ENCODE data around the gene DGKE.

The DGKE gene

DNA sequence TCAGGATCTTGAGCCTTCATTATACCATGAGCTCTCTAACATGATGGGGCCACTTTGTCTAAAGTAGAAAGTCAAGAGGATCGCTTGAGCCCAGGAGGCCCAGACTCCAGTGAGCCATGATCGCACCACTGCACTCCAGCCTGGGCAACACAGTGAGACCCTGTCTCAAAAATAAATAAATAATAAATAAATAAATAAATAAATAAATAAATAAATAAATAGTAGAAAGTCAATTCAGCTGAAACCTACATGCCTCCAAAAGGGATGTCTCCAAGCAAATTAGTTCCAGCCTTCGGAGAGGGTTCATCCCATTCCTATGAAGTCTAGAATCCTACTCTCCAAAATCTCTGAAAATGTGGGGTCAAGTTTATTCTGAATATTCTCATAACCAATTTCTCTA is 26.2 kb upstream of the DGKE start:
- Histone ChIP-seq H3K27ac (no peak overlapping the region), H3K4me3 (ENCODE audit: low read depth, low read length) (no peak overlapping the region), H3K27me3 (ENCODE audit: control insufficient read depth, insufficient read depth, low read length) (no peaks in the 10 kb centered on the region), H3K36me3 (ENCODE audit: control insufficient read depth, insufficient read depth, low read length) (no peaks in the 10 kb centered on the region), H3K4me1 (no peaks in the 10 kb centered on the region), H2AFZ (no peak overlapping the region), H3K9me3 (ENCODE audit: control insufficient read depth, low read length) (no peaks in the 10 kb centered on the region), H3K4me2 (ENCODE audit: low read length) (no peak overlapping the region), H3K9ac (no peak overlapping the region), H3K79me2 (no peaks in the 10 kb centered on the region)
- TF ChIP-seq, protein P1, sequence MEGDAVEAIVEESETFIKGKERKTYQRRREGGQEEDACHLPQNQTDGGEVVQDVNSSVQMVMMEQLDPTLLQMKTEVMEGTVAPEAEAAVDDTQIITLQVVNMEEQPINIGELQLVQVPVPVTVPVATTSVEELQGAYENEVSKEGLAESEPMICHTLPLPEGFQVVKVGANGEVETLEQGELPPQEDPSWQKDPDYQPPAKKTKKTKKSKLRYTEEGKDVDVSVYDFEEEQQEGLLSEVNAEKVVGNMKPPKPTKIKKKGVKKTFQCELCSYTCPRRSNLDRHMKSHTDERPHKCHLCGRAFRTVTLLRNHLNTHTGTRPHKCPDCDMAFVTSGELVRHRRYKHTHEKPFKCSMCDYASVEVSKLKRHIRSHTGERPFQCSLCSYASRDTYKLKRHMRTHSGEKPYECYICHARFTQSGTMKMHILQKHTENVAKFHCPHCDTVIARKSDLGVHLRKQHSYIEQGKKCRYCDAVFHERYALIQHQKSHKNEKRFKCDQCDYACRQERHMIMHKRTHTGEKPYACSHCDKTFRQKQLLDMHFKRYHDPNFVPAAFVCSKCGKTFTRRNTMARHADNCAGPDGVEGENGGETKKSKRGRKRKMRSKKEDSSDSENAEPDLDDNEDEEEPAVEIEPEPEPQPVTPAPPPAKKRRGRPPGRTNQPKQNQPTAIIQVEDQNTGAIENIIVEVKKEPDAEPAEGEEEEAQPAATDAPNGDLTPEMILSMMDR (IDR thresholded peaks at IDR 0.05): no peak

DNA sequence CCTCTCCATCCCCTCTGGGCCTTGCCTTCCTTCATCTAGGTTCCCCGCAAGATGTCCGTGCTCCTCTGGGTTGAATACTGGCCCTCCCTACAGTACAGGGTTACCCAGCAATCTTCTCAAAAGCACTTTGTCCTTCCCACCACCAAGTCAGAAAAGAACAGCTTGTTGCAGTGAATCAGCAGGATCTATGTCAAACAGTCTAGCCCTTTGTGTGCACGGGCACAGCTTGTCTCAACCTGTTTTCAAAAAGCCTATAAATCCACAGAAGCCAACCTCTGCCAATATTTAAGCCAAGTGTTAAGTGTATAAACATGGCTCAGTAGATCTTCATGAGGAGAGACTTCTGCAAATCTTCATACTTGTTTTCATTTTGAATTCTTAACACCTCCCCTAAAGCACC is 25.4 kb upstream of the DGKE start:
- no peak overlapping the region for H3K4me2 ChIP-seq (ENCODE audit: low read length)
- no peak overlapping the region for H3K9ac ChIP-seq
- H3K4me1 ChIP-seq: no peaks in the 10 kb centered on the region
- no peak overlapping the region for H3K27ac ChIP-seq
- no peaks in the 10 kb centered on the region for H3K36me3 ChIP-seq (ENCODE audit: control insufficient read depth, insufficient read depth, low read length)
- H3K27me3 ChIP-seq (ENCODE audit: control insufficient read depth, insufficient read depth, low read length): no peaks in the 10 kb centered on the region
- H3K9me3 ChIP-seq (ENCODE audit: control insufficient read depth, low read length): no peaks in the 10 kb centered on the region
- no peak overlapping the region for H3K4me3 ChIP-seq (ENCODE audit: low read depth, low read length)
- TF ChIP-seq, protein P1 (IDR thresholded peaks at IDR 0.05): no peak
- H3K79me2 ChIP-seq: no peaks in the 10 kb centered on the region
- no peak overlapping the region for H2AFZ ChIP-seq

DNA sequence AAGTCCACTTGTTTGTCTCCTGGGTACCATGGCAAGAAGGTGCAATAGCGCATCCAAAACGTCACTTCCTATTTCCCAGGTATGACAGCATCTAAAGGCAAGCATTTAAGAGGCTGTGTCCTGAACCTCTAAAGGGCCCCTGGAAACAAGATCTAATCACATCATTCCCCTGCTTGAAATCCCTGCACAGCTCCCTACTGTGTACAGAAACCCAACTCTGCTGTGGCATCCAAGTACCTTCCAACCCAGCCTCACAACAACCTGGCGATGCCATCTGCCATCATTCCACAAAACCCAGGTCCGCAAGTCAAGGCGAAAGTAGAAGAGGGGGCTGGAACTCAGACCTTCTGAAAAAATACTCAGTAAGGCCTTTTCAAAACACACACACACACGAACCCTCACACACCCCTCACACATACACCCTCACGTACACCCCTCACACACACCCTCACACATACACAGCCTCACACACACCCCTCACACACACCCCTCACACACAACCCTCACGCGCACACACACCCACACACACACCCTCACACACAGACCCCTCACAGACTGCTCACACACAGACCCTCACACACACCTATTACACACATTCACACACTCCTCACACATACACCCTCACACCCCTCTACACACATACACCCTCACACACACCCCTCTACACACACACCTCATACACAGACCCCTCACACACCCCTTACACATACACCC is 24.7 kb upstream of the DGKE start:
- no peak overlapping the region for H2AFZ ChIP-seq
- no peaks in the 10 kb centered on the region for H3K4me1 ChIP-seq
- no peak overlapping the region for H3K4me3 ChIP-seq (ENCODE audit: low read depth, low read length)
- H3K9ac ChIP-seq: no peak overlapping the region
- no peaks in the 10 kb centered on the region for H3K9me3 ChIP-seq (ENCODE audit: control insufficient read depth, low read length)
- H3K27ac ChIP-seq: no peak overlapping the region
- TF ChIP-seq, protein P1 (IDR thresholded peaks at IDR 0.05): no peak
- no peaks in the 10 kb centered on the region for H3K36me3 ChIP-seq (ENCODE audit: control insufficient read depth, insufficient read depth, low read length)
- H3K4me2 ChIP-seq (ENCODE audit: low read length): no peak overlapping the region
- H3K79me2 ChIP-seq: no peaks in the 10 kb centered on the region
- no peaks in the 10 kb centered on the region for H3K27me3 ChIP-seq (ENCODE audit: control insufficient read depth, insufficient read depth, low read length)

DNA sequence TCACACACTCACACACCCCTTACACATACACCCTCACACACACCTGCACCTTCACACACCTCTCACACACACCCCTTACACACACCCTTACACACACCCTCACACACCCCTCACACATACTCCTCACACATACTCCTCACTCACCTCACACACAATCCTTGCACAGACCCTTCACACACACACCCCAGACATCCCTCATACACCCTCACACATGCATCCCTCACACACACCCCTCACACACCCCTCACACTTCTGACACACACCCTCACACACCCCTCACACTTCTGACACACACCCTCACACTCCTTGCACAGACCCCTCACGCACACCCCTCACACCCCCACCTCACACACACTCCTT is 24.2 kb upstream of the DGKE start:
- TF ChIP-seq, protein P1 (IDR thresholded peaks at IDR 0.05): no peak
- no peaks in the 10 kb centered on the region for H3K4me1 ChIP-seq

DNA sequence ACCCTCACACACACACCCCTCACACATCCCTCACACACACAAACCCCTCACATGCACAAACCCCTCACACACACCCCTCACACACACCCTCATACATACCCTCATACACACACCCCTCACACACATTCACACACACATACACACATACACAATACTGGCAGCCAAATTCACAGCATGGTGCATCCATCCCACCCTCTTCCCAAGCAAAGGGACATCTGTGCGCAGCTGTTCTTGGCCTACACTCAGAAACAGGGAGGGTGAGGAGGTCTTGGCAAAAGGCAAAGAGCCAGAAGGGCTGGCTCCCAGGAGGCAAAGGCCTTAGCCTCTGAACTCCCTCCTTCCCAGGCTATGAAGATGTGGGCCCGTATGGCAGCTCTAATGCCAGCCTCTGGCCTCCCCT is 23.6 kb upstream of the DGKE start:
- Histone ChIP-seq H3K4me2 (ENCODE audit: low read length) (no peak overlapping the region), H3K36me3 (ENCODE audit: control insufficient read depth, insufficient read depth, low read length) (no peaks in the 10 kb centered on the region), H3K4me1 (no peaks in the 10 kb centered on the region), H3K79me2 (no peaks in the 10 kb centered on the region), H3K27ac (no peak overlapping the region), H3K27me3 (ENCODE audit: control insufficient read depth, insufficient read depth, low read length) (no peaks in the 10 kb centered on the region), H3K4me3 (ENCODE audit: low read depth, low read length) (no peak overlapping the region), H3K9ac (no peak overlapping the region), H2AFZ (no peak overlapping the region), H3K9me3 (ENCODE audit: control insufficient read depth, low read length) (no peaks in the 10 kb centered on the region)
- TF ChIP-seq, protein P1 (IDR thresholded peaks at IDR 0.05): no peak

More for the DNA sequence above, 24.2 kb upstream of the DGKE start:
- Histone ChIP-seq H3K4me3 (ENCODE audit: low read depth, low read length) (no peak overlapping the region), H3K36me3 (ENCODE audit: control insufficient read depth, insufficient read depth, low read length) (no peaks in the 10 kb centered on the region), H3K79me2 (no peaks in the 10 kb centered on the region), H3K9ac (no peak overlapping the region), H3K4me2 (ENCODE audit: low read length) (no peak overlapping the region), H3K9me3 (ENCODE audit: control insufficient read depth, low read length) (no peaks in the 10 kb centered on the region), H2AFZ (no peak overlapping the region), H3K27ac (no peak overlapping the region), H3K27me3 (ENCODE audit: control insufficient read depth, insufficient read depth, low read length) (no peaks in the 10 kb centered on the region)

Measured in parathyroid adenoma (tissue), 2 donors.